Cerebellar nuclear complex (tissue), 1 donor: ENCODE results near the gene CELSR2.

Experiments
- DNase-seq, 2 experiments: peaks; one replicate each; lab custom pipeline; 2025; lab: John Stamatoyannopoulos, UW

CELSR2 gene

DNA sequence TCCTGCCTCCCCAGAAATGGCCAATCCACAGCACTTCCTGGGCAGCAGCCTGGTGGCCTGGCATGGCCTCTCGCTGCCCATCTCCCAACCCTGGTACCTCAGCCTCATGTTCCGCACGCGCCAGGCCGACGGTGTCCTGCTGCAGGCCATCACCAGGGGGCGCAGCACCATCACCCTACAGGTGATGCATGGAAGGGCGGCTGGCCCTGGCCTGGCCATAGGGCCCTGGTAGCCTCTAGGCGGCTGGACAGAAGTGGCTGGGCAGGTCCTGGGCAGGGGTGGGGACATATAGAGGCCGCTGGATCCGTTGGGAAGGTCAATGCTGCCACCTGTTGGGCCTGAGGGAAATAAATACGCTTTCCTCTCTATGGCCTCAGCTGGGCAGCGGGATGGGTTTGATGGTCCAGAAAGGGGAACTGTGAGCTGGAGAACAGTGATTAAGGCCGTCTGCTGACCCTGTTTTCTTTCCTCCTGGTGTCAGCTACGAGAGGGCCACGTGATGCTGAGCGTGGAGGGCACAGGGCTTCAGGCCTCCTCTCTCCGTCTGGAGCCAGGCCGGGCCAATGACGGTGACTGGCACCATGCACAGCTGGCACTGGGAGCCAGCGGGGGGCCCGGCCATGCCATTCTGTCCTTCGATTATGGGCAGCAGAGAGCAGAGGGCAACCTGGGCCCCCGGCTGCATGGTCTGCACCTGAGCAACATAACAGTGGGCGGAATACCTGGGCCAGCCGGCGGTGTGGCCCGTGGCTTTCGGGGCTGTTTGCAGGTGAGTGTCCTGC lies 14.4 kb downstream of the CELSR2 start:
- no peak for DNase-seq

DNA sequence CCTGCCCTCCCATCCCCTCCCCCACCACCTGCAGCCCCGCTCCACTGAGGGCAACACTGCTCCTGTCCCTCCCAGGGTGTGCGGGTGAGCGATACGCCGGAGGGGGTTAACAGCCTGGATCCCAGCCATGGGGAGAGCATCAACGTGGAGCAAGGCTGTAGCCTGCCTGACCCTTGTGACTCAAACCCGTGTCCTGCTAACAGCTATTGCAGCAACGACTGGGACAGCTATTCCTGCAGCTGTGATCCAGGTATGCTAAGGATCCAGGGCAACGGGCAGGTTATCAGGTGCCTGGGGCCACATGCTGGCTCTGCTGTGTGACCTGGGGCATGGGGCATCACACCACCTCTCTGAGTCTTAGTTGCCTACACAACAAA lies 15.0 kb downstream of the CELSR2 start:
- no peak for DNase-seq

DNA sequence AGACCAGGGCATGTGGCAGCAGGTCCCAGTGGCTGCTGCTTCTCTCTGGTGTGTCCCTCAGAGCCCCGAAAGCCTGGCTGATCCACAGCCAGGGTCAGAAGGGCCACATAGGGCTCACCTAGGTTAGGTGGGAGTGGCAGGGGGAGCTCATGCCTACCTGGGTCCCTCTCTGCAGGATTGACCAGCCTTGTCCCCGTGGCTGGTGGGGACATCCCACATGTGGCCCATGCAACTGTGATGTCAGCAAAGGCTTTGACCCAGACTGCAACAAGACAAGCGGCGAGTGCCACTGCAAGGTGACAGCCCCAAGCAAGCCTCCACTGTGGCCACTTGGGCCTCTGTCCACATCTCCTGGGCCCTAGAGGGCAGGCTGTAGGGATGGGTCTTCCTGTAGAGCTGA lies 15.7 kb downstream of the CELSR2 start:
- DNase-seq, result no peak

DNA sequence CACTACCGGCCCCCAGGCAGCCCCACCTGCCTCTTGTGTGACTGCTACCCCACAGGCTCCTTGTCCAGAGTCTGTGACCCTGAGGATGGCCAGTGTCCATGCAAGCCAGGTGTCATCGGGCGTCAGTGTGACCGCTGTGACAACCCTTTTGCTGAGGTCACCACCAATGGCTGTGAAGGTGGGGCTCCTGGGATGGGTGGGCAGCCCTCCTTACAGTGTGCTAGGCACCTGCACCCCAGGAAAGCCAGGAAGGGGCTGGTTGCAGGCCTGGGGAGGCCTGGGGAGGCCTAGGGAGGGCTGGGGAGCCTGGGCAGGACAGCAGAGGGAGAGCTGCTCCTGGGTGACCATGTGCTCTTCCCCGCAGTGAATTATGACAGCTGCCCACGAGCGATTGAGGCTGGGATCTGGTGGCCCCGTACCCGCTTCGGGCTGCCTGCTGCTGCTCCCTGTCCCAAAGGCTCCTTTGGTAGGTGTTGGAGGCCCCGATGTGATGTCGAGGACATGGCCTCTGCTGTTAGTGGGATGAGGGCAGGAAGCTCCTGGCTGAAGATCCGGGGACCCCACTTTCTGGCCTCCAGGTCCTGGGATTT lies 16.5 kb downstream of the CELSR2 start:
- DNase-seq, result no peak

DNA sequence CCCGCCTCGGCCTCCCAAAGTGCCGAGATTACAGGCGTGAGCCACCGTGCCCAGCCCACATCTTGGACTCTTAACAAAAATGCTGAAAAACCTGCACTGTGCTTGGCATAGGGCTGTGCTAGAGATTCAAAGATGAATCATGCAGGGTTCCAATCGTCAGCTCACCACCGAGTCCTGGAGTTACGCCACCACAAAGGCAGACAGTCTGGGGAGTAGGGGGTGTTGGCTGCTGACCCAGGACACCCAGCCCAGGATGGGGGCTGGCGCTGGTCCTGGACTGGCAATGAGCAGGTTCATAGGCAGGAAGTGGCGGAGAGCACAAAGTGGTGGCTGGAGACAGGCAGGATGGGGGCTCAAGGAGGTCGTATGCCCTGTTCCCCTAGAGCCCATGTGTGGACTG lies 17.6 kb downstream of the CELSR2 start:
- no peak for DNase-seq

DNA sequence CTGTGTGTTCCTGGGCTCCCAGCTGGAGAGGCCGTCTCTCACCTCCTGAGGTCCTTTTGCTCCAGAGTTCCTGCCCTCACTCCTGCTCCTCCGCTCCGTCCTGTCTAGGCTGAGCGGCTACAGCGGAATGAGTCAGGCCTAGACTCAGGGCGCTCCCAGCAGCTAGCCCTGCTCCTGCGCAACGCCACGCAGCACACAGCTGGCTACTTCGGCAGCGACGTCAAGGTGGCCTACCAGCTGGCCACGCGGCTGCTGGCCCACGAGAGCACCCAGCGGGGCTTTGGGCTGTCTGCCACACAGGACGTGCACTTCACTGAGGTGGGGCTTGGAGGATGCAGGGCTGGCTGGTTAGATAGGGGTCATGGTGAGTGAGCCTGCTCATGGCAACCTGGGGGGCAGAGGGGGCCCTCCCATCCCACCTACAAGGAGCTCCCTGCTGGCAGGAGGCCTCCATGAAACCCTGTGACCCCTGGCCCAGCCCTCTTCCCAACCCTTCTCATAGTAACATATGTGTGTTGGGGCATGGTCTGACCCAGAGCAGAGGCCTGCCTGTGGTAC lies 18.5 kb downstream of the CELSR2 start:
- DNase-seq, result no peak

DNA sequence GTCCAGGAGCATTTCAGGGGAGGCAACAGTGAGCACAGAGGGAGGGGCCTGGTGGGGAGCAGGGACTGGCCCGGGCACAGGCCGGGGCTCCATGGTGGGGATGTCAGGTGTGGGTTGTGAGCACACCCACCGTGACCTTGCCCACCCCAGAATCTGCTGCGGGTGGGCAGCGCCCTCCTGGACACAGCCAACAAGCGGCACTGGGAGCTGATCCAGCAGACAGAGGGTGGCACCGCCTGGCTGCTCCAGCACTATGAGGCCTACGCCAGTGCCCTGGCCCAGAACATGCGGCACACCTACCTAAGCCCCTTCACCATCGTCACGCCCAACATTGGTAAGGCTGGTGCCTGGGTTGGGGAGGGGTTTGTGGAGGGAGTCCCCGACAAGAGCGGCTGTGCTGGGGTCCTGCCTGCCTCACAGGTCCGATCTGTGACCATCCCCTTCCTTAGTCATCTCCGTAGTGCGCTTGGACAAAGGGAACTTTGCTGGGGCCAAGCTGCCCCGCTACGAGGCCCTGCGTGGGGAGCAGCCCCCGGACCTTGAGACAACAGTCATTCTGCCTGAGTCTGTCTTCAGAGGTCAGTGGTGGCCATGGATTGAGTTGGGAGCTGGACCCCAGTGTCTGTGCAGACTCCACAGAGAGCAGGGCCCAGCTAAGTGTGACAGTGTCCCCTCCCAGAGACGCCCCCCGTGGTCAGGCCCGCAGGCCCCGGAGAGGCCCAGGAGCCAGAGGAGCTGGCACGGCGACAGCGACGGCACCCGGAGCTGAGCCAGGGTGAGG lies 19.3 kb downstream of the CELSR2 start:
- DNase-seq, result no peak

DNA sequence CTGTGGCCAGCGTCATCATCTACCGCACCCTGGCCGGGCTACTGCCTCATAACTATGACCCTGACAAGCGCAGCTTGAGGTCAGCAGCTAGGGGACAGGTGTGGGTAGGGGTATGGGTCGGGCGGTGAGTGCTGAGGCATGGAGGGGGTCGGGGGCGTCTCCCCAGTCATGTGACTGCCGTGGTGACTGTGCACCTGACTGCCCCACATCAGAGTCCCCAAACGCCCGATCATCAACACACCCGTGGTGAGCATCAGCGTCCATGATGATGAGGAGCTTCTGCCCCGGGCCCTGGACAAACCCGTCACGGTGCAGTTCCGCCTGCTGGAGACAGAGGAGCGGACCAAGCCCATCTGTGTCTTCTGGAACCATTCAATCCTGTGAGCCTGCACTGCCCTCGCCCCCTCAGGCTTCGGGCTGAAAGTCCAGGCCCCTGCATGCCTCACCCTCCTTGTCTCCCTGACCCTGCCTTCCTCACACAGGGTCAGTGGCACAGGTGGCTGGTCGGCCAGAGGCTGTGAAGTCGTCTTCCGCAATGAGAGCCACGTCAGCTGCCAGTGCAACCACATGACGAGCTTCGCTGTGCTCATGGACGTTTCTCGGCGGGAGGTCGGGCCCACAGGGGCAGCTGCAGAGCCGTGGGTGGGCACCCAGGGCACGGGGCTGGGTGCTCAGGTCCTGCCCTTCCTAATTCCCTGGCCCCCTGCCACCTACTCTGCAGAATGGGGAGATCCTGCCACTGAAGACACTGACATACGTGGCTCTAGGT lies 20.1 kb downstream of the CELSR2 start:
- no peak for DNase-seq

DNA sequence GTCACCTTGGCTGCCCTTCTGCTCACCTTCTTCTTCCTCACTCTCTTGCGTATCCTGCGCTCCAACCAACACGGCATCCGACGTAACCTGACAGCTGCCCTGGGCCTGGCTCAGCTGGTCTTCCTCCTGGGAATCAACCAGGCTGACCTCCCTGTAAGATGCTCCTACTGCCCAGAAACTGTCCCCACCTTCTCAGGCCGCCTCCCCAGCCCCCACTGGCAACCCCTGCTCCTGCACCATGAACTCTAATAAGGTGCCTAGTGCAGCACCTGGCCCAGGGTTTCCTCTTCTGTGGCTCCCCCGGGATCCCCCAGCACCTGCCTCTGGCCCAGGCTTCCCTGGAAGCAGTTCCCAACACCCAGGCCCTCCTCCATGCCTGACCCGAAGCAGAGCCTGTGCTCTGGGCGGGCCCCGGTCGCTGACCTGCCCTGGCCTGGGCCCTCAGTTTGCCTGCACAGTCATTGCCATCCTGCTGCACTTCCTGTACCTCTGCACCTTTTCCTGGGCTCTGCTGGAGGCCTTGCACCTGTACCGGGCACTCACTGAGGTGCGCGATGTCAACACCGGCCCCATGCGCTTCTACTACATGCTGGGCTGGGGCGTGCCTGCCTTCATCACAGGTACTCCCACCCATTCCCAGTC lies 20.8 kb downstream of the CELSR2 start:
- DNase-seq, result no peak

DNA sequence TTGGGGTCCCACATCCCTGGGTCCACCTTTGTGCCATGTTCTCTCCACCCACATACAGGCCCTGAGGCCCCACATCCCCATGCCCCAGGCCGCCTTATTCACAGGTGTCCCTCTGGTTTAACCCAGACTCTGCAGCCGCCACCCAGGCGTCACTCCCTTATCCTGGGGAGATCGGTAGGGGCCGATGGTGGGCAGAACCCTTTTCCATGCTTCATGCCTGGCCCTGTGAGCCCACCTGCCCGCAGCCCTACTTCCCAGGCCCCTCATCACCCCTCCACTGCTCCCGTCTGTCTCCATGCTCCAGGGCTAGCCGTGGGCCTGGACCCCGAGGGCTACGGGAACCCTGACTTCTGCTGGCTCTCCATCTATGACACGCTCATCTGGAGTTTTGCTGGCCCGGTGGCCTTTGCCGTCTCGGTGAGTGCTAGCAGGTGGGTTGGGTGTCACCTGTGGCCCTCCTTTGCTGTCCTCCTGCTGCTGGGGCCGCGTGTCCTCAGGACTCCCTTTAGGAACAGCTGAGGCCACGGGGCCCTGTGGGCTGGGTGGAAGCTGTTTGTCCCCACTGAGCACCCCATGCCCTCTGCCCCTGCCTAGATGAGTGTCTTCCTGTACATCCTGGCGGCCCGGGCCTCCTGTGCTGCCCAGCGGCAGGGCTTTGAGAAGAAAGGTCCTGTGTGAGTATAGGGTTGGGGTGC lies 21.4 kb downstream of the CELSR2 start:
- no peak for DNase-seq

DNA sequence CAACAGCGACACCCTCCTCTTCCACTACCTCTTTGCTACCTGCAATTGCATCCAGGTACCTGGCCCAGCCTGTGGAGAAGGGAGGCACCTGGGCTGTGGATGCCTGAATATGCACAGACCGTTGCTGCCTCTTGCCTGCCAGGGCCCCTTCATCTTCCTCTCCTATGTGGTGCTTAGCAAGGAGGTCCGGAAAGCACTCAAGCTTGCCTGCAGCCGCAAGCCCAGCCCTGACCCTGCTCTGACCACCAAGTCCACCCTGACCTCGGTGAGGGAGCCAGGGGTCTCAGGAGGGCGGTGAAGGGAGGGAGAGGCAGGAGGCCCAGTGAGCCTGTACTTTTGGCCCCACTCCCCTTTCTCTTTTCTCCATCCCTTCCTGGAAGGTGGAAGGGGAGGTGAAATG lies 22.1 kb downstream of the CELSR2 start:
- no peak for DNase-seq

DNA sequence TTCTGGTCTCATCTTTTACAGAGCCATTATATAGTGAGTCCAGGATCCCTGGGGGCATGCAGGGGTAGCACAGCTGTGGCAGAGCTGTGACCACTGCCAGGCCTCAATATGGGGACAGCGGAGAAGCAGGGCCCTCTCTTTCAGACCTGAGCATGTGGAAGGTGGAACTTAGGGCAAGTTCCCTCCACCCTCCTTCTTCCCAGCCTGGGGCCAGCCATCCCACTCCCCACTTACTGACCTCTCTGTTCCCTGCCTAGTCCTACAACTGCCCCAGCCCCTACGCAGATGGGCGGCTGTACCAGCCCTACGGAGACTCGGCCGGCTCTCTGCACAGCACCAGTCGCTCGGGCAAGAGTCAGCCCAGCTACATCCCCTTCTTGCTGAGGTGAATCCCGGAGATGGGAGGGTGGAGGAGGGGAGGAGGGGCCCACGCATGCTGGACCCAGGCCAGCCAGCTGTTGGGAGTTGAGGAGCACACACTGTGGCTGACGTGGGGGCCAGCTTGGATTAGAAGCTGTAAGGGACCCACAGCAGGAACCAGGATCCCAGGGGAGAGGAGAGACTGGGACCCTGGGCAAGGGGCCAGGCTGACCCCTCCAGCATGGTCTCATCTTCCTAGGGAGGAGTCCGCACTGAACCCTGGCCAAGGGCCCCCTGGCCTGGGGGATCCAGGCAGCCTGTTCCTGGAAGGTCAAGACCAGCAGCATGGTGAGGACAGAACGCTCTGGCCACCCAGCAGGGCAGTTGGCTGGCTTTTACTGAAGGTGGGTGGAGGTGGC lies 22.9 kb downstream of the CELSR2 start:
- DNase-seq, result no peak

DNA sequence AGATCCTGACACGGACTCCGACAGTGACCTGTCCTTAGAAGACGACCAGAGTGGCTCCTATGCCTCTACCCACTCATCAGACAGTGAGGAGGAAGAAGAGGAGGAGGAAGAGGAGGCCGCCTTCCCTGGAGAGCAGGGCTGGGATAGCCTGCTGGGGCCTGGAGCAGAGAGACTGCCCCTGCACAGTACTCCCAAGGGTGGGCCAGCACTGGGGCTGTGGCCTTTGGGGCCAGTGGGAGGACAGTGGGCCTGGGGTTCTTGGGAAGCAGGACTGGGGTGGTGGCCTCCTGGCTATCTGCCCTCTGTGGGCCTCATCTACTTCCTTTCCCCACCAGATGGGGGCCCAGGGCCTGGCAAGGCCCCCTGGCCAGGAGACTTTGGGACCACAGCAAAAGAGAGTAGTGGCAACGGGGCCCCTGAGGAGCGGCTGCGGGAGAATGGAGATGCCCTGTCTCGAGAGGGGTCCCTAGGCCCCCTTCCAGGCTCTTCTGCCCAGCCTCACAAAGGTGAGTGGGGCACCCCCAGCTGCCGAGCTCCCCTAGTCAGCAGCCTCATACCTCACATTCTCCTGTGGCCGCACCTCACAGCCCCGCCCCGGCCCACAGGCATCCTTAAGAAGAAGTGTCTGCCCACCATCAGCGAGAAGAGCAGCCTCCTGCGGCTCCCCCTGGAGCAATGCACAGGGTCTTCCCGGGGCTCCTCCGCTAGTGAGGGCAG lies 23.6 kb downstream of the CELSR2 start:
- no peak for DNase-seq

DNA sequence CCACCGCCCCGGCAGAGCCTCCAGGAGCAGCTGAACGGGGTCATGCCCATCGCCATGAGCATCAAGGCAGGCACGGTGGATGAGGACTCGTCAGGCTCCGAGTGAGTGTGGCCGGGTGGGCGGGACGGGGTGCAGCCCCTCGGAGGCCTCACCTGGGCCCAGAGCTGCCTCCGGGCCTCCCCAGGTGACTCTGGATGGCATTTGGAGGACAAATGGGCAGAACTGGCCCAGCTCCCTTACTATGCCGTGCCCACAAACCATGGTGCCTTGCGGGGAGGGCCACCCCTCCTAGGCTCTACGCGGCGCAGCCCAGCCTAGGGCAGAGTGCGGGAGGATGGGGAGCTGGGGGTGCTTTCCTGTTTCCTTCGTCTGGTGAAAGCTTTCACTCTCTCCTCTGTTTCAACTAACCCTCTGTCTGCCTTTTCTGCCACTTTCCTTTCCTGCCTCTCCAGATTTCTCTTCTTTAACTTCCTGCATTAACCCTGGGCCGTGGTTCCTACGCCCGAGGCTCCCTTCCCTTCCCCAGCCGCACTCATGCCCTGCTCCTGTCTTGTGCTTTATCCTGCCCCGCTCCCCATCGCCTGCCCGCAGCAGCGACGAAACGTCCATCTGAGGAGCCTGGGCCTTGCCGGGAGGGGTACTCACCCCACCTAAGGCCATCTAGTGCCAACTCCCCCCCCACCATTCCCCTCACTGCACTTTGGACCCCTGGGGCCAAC lies 24.4 kb downstream of the CELSR2 start:
- no peak for DNase-seq

DNA sequence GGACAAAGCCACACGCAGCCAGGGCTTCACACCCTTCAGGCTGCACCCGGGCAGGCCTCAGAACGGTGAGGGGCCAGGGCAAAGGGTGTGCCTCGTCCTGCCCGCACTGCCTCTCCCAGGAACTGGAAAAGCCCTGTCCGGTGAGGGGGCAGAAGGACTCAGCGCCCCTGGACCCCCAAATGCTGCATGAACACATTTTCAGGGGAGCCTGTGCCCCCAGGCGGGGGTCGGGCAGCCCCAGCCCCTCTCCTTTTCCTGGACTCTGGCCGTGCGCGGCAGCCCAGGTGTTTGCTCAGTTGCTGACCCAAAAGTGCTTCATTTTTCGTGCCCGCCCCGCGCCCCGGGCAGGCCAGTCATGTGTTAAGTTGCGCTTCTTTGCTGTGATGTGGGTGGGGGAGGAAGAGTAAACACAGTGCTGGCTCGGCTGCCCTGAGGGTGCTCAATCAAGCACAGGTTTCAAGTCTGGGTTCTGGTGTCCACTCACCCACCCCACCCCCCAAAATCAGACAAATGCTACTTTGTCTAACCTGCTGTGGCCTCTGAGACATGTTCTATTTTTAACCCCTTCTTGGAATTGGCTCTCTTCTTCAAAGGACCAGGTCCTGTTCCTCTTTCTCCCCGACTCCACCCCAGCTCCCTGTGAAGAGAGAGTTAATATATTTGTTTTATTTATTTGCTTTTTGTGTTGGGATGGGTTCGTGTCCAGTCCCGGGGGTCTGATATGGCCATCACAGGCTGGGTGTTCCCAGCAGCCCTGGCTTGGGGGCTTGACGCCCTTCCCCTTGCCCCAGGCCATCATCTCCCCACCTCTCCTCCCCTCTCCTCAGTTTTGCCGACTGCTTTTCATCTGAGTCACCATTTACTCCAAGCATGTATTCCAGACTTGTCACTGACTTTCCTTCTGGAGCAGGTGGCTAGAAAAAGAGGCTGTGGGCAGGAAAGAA lies 25.5 kb downstream of the CELSR2 start:
- no peak for DNase-seq

DNA sequence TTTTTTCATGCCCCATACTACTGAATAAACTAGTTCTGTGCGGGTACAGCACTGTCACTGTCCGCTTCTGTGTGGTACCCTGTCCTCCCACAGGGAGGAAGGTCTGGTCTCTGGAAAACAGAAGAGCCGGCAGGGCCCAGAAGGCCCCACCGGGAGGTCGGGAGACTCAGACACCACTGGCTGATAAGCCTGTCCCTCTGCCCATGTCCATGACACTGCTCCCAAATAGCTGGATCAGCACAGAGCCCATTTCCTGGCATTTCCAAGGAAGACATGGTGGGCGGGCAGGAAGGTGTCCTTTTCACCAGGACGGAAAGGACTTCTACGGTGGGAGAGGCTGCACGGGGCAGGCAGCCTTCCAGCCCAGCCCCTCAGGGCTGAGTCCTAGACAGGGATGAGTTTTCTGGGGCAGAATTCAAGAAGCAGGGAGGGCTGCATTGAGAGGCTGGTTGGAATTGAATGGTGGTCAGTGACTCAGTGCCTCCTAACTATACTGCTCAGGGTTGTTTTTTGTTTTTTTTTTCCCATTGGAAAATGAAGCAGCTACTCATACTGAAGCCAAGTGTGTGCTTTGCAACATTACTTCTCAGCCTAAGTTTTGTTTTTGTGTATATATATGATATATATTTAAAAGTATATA lies 26.5 kb downstream of the CELSR2 start:
- no peak for DNase-seq
